Fibroblast of lung (primary cell): ENCODE results near the gene TCEAL1.

Experiments used
- CTCF ChIP-seq, 2 donors: IDR thresholded peaks in 1 of 2; conservative IDR thresholded peaks in 1 of 2; 1 replicate in 1 of 2; 2 replicates in 1 of 2; pipeline ENCODE4 v1.5.1; 2011 to 2012; ENCODE audit warnings: low read length in 2 of 2, control low read depth in 1 of 2, inconsistent platforms in 1 of 2, low read depth in 1 of 2, mild to moderate bottlenecking in 1 of 2
- EZH2 ChIP-seq: IDR thresholded peaks from 2 replicates; pipeline ENCODE4 v1.5.1; 2012; ENCODE audit warnings: low read length, control low read depth, mild to moderate bottlenecking; ENCODE audit errors: missing control alignments

GRCh38 chrX:103624111-103624510, 4.7 kb upstream of the TCEAL1 start:
- TF ChIP-seq CTCF (conservative IDR thresholded peaks at IDR 0.05 in 1 of 2, IDR thresholded peaks at IDR 0.05 in 1 of 2; ENCODE audit: low read depth in 1 of 2, low read length in 2 of 2) (no peak), EZH2 (no peak)
